ENCODE measurements around the gene ACIN1. TPM values are rescaled to one million over a fixed set of nuclear protein-coding genes. Genes with fewer than 3 reads are reported as not detected.

Gene ACIN1
- polyA plus RNA-seq, 12 donors = 108 to 284 (median 129) TPM; not detected in 1

DNA sequence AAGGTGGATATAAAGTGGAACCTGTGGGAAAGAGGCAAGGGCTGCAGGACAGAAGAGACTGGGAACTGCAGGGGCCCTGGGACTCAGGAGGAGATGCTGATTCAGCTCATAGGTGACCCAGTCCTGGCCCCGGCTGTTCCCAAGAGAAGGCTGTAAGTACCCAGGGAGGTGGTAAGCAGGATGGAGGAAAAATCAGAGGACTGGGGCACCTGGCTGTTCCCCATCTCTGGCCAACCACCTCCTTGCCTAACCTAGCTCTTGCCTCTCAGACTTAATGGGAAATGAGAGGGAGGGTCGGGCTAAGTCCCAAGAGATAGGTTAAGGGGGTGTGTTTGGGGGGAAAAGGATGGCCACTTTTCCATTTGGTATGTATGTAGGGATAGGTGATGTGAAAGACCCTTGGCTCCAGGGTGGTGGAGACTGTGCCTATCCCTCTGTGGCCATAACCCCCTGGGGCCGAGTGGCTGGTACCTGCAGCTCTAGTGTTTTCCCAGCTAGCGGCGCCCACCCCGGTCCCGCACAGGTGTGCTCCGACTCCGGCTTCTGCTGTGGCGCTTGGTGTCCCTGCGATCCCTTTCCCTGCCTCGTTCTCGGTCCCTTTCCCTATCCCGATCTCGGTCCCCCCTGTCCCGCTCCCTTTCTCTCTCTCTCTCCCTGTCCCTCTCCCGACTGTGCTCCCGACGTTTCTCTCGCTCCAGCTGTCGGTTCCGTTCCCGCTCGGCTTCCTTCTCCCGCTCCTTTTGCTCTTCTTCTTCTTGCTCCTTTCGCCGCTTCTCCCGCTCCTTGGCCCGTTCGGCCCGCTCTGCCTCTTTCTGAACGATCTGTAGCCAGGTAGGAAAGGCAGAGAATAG is 36.1 kb downstream of the ACIN1 start:
- no peak for DNase-seq

DNA sequence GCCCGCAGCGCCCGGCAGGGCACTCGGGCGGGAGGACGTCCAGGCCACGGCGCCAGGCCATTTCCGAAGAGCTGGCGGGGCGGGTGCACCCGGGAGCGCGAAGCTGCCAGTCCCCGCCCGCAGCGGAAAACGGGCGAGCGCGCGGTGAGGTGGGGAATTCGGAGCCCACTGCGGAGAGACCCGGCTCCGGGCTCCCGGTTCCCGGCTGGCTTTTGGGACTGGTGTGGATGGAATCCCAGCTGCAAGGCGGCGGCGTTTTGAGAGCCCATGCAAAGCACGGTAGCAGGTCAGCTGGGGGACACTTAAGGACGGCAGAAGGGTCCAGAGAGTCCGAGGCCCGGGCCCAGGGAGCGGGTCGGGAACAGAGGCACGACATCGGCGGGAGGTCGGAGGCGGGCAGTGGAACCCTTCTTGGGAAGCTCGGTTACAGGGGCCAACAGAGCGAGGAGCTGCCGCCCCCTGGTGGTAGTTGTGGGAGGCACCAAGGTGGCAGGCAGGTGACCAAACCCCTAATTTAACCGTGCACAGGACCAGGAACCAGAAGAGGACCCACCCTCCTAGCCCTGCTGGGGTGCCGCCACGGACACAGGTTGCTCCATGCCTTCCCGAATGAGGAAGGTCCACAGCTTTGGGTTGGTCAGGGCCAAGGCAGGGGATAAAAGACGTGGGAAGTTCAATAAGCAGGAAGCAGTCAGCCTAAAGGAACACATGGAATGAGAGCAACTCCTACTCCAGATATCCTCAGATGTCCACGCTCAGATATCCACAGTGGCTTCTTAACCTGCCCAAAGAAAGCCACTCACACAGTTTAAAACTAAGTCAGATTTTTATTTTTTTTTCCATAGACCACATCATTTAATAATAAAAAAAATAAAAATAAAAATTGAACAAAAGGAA is 36.9 kb downstream of the ACIN1 start:
- peak; percentile 91 for DNase-seq

DNA sequence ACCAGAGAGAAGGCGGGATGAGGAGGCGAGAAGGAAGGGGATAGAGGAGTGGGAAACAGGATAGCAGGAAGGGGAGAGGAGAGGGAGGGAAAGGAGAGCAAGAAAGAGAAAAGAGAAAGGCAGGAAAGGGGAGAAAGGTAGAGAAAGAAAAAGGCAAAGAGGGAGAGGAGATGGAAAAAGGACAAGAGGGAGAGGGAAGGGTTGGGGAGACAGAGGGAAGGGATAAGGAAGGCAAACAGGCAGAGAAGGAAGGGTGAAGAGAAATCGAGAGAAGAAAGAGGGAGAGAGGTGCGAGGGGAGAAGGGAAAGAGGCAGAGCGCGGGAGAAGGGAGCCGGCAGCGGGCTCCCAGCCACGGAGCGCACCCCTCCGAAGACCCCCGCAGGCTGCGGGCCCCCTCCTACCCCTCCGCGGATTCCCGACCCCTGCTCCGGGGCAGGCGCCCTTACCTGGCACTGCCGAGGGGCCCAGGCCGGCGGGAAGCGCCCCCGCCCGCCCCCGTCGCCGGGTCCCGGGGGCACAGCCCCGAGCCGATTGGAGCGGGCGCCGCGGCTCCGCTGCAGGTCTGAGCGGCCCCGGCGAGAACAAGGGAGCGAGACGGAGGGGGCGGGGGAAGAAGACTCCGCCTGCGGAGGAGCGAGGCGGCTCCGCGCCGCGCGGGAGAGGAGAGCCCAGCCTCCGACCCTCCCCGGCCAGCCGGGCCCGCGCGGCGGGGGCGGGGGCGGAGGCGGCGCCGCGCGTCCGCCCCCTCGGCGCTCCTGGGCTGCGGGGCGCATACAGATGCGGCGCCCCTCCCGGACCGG is 37.8 kb downstream of the ACIN1 start, which contains the start of gene CDH24:
Gene CDH24, minus strand, starts transcription at position 565 of the 801 bp plus-strand sequence. CDS start 1,787 bp downstream, outside the sequence.
- DNase-seq = peak; percentile 74

DNA sequence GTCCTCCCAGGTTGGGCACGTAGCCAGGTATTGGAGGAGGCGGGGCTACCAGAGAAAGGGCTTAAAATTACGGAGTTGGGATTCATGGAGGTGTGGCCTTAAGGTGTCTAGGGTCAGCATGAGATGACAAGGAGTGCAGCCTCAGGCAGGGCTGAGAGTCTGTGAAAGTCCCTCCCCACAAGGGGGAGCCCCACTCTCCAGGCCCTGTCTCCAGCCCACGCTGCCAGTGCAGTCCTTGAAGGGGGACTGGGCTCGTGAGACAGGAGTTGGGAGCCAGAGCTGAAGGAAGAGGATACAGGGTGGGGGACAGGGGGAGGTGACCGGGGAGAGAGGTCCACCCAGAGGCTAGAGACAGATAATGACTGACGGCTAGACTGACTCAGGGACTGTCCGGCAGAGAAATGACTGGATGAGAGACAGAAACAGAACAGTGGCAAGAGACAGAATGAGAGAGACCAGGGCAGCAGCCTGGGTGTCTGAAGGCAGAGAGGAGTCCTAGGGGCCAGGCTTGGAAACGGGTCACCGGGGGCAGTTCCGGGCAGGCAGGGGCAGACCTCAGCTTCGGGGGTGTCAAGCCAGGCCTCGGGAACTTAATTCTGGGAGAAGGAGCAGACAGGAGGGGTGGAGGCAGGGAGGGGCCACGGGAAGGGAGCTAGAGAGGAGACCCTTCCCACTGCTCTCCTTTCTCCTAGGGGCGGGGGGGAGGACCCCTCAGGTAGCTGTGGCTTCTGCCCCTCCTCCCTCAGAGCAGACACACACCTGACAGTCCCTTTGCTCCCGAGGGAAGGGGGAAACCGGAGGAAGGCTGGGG is 38.6 kb downstream of the ACIN1 start:
- no peak for DNase-seq

DNA sequence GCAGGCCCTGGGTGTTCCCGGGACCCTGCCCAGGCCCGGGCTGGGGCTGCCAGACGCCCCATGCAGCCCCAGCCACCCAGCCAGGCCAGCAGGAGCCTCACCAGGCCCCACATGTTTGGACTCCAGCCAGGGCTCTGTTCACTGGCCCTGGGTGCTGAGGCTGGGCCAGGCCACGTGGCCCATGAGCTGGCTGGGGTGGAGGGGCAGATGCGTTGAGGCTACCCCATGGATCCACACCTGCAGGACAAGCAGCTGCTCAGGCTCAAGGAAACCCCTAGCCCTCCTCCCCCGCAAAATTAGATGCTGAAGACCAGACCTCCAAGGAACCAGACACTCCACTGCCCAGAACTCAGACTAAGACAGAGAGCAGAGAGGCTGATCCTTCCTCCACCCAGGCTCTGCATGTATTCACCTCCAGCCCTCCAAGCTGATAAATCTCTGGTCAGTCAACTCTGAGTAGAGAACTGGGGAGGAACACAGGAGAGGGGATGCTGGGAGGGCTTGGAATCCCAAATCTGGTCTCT is 39.3 kb downstream of the ACIN1 start:
- DNase-seq = no peak

DNA sequence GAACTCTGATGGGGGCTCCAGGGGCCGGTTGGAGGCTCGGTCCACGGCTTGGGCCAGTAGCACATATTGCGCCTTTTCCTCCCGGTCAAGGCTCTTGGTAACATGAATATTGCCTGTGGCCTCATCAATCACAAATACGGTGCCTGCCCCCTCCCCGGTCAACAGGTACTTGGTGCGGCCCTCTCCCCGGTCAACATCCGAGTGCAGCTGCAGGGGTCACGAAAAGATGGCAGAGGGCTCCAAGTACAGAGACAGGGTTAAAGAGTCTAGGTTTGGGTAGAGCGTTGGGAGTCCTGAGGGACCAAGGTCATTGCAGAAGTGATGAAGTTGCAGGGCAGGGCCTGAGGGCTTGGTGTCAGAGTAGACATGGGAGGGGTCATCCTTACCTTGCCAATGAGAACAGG is 39.8 kb downstream of the ACIN1 start:
- no peak for DNase-seq

DNA sequence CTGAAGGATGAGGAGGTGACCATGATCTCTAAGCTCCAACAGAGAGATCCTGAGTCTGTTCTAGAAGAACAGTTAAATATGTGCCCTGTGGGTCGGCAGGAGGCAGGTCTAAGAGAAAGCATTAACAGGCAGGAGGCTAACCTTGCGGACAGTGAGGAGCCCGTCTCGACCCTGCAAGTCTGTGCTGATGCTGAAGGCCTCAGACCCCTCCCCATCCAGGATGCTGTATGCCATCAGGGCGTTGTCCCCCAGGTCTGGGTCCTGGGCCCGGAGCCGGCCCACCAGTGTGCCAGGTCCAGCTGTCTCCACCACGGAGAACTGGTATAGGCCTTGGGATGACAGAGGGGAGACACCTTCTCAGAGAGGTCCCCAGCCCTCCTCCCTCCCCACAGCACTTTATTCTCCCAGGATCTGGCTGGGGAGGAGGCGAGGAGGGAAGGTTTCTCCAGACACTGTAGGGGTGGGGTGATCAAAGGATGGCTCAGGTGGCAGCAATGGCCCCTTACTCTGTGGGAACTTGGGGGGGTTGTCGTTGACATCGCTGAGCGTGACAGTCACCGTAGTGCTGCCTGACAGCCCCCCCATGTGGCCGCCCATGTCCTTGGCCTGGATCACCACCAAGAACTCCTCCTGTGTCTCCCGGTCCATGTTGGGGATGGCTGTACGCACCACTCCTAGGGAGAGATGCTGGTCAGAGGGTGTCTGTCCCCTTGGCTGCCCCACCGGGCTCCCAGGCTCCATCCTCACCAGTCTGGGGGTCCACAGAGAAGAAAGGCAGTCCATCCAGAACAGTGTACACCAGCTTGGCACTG is 40.7 kb downstream of the ACIN1 start:
- no peak for DNase-seq

DNA sequence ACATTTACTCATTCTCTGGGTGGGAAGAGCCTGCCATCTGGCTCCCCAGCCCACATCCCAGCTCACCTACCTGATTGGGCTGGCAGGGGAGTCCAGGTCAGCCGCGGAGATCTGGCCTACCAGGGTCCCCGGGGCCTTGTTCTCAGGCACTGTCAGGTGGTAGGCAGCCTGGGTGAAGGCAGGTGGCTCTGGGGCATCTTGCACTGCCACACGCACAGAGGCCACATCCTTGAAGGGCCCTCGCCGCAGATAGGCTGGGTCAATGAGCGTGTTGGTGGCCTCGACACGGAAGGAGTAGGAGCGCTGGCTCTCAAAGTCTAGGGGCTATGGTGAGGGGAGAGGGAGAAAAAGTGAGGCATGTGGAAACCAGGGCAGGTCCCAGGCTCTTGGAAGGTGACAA is 41.5 kb downstream of the ACIN1 start:
- DNase-seq = no peak

DNA sequence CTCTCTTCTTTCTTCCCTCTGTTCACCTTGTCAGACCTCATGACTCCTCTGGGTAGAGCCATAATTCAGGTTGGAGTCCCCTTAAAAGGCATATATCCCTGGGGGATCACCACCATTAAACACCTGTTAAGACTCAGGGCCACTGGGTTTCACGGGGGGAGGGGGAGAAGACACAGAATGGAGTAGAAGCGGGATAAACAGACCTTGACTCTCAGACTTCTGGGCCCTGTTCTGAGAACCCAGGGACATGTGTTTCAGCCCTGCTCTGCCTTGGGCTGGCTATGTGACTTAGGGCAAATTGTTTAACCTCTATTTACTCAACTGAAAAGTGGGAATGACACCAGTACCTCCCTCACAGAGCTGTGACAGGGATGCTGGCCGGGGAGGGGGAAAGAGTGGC is 42.3 kb downstream of the ACIN1 start:
- DNase-seq = no peak

DNA sequence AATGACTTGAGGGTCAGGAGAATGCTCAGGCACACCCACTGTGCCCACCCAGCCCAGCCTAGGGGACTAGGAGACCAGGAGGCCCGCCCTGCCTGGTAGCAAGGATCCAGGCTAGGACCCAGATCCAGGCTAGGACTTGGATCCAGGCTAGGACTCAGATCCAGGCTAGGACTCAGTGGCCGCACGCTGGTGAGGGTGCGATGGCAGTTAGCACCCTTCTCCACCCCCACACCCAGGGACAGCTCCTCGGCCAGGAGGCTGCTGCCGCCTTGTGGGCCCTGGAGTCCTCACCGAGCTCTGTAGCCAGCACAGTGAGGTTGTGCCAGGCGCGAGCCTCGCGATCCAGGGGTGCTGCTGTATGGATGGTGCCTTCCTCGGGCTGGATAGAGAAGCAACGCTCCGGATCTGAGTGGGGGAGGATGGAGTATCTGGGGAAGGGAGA is 42.7 kb downstream of the ACIN1 start:
- DNase-seq = no peak

DNA sequence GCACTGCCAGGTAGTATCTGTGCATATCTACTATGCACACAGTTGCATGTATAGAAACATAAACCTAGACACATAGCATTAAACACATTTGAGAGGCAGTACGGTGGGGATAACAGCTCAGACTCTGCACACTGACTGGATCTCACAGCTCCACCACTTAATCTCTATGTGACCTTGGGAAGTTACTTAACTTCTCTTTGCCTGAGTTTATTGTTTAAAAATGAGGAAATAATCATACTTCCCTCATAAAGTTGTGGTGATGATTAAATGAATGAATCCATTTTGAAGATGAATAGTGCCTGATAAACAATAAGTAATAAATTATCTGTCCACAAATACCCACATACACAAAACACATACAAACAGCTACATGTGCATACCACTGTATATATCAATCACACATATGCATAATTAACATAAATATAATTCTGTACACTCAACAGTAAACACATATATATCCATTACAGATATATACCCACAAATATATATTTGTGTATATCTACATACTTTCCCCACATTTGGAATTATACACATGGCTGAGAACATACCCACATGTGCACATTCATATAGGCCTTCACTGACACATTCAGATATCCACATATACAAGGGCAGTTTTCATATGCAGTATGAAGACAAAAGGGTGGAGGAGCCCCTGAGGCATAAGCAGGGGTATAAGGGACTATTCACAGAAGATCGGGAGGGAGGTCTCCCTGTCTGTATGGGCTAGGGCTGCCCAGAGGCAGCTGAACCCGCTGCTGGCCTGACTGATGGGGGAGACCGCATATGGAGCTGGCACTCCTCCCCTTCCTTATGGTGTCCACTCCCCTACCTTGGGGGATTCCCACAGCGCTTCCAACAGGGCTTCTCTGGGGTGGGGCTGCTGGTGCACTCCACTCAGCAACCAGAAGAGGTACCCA is 43.5 kb downstream of the ACIN1 start:
- DNase-seq = no peak

DNA sequence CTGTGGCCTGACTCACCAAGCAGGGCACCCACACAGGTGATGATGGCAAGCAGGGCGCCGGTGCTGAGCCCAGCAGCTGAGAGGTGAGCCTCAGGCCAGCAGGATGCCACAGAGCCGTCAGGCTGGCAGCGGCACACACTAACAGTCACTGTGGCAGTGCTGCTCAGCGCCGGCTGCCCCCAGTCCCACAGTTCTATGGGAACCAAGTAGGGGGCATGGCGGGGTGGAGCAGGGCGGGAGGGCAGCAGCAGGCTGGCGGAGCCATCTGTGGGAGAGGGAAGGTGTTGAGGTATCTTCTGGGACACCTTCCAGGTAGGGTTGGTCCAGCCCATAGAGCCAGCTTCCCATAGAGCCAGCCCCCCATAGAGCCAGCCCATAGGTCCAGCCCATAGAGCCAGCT is 45.9 kb downstream of the ACIN1 start:
- DNase-seq = no peak

DNA sequence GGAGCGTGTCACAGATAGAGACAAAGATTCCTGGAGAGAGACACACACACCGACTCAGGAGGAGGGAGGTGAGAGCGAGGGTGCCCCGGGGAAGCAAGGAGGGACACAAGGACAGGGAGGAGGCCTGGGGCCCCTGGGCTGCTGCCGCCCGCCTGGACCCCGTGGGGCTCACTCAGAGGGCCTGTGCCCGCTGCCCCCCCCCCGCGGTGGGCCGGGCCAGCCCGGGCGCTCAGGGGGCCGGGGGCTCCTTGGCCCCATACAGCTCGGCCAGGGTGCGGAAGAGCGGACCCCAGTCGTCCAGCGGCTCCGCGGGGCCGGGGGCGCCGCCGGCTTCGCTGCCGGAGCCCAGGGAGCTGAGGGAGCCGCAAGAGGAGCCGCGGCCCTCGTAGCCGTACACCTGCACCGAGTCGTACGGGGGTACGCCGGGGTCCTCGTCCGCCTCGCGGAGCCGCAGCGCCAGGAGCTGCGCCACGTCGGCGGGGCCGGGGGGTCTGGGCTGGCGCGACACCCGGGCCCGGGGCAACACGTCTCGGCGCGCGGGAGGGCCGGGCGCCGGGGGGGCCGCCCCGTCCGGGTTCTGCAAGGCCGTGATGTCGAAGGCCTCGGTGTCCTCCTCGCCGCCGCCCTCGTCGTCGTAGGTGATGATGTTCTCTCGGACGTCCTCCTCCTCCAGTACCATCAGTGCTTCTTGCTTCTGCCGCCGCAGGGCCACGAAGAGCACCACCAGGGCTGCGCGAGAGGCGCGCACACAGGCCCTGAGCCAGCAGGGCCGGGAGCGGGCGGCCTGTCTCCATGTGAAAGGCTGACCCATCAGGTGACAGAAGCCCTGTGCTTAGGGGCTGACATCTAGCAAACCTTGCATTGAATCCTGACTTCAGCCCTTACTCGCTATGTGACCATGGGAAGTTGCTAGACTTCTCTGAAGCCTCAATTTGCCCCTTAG is 46.9 kb downstream of the ACIN1 start:
- no peak for DNase-seq

DNA sequence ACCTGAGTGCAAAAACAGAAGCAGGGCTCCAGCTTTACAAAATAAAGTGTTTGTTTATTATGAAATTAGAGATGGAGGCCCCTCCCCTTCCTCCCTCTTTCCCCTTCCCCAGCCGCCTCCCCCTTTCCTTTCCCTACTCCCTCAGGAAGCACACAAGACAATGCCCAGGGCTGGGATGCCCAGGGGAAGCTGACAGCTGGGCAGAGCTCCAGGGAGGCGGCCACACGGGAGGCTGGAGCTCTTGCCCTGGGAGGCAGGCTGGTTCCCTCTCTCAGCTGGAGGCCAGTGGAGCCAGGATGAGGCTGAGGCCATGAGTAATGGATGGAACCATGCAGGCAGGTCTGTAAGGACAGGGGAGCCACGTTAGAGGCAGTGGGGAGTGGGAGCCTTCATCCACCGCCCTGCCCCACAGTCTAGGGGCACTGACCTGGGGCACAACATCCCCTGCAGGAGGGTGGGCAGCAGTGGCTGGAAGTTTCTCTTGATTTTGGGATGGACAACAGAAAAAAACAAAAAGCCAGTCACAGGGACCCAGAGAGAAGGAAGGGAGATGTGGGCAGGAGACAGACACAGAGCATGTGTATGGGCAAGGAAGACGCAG is 47.8 kb downstream of the ACIN1 start:
- DNase-seq = no peak

DNA sequence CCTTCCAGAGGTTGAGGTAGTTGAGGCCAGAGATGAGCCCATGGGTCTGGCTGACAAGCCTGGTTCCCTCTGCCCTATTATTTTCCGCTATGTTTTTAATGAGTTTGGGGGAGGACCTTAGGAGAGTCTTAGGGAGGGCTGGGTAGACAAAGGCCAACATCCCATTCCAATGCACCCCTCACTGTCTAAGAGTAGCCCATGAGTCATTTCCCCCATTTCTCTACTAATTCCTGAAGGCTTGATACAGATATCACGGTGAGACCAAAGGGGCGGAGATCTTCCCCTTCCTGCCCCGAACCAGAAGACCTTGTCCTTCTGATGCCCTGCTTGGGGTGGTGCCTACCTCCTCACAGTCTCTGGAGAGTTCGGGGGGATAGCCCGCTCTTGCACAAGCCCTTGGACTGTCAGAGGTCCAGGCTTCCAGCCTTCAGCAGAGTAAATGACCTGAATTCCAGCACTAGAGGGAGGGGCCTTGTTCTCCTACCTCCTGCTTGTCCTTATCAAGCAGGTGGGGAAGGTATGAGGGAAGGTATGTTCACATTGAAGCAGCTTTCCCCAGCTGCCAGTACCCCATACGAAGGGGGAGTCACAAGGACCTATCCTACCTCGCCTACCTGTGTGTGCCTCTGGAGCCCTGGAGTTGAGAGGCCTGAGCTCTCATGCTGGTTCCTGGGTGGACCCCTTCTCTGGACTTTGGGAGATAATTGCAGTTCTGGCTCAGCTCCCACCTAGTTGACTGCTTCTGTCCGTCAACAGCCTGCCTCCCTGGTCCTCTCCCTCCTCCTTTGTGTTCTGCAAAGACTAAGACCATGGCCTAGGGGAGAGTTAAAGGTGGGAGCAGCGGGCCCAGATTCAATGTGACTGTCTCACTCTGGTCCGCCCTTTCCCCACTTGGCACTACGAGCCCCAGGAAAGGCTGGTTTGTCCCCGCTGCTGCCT is 49.2 kb downstream of the ACIN1 start:
- no peak for DNase-seq

DNA sequence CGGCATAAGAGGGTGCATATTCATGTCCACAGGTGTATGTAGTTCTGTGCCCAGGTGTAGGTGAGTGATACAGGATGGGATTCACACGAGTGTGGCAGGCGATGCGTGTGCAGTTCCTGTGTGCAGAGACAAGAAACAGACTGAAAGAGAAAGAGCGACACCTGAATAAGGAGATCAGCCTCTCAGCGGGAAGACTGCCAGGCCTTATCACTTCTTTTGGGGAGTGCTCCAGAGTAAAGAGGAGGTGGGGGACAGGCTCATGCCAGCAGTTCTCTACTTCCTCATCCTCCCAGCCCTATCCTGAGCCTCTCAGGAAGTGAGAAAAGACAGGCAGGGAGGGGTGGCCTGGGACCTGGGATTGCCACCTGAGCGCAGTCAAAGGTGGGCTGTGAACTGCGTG is 50.1 kb downstream of the ACIN1 start:
- DNase-seq = no peak

All from muscle of arm (tissue), 12 donors.